Stomach (tissue), 9 donors: Measurements from ENCODE around the gene DNAH10. TPM values are rescaled to one million over a fixed set of nuclear protein-coding genes. Genes with fewer than 3 reads are reported as not detected.

ENCODE experiments used
- DNase-seq, 2 donors: peaks; one replicate each; pipeline versions ENCODE4 v3.0.0 to v3.0.0-alpha.2; 2013 to 2019
- H3K27ac ChIP-seq, 5 donors: fragments of 200-600 bp in 4 of 5; sonication (generic) in 4 of 5; one replicate each; pipeline ENCODE4 v1.5.1; 2013 to 2019; ENCODE audit warnings: mild to moderate bottlenecking in 1 of 5, moderate library complexity in 1 of 5
- H3K27me3 ChIP-seq, 3 donors: fragments of 200-600 bp; sonication (generic); one replicate each; pipeline ENCODE4 v1.5.1; 2017 to 2019; ENCODE audit warnings: mixed run types in 1 of 3
- H3K36me3 ChIP-seq, 4 donors: fragments of 200-600 bp; sonication (generic); 1 replicate in 3 of 4; 2 replicates in 1 of 4; pipeline ENCODE4 v1.5.1; 2016 to 2019
- H3K4me1 ChIP-seq, 4 donors: fragments of 200-600 bp; sonication (generic); one replicate each; pipeline ENCODE4 v1.5.1; 2016 to 2019
- H3K4me3 ChIP-seq, 4 donors: fragments of 200-600 bp; sonication (generic) in 3 of 4; one replicate each; pipeline ENCODE4 v1.5.1; 2016 to 2019; ENCODE audit warnings: mild to moderate bottlenecking in 1 of 4
- H3K9me3 ChIP-seq, 4 donors: fragments of 200-600 bp; sonication (generic); one replicate each; pipeline ENCODE4 v1.5.1; 2016 to 2019
- CTCF ChIP-seq, 7 experiments: fragments of 450-650 bp in 4 of 7; fragments of 200-600 bp in 3 of 7; sonication (generic) in 3 of 7; IDR thresholded peaks; one replicate each; pipeline ENCODE4 v1.5.1; 2016 to 2019; ENCODE audit warnings: antibody characterized with exemption in 7 of 7, control low read depth in 2 of 7, mild to moderate bottlenecking in 1 of 7
- EP300 ChIP-seq: sonication (generic); formaldehyde crosslinking; IDR thresholded peaks from one replicate; pipeline ENCODE4 v1.6.1; 2017; ENCODE audit warnings: antibody characterized with exemption
- POLR2A ChIP-seq, 4 donors: fragments of 450-650 bp; IDR thresholded peaks; one replicate each; pipeline ENCODE4 v1.6.1; 2016; ENCODE audit warnings: antibody characterized with exemption in 4 of 4, control low read depth in 2 of 4, mild to moderate bottlenecking in 1 of 4, moderate library complexity in 1 of 4
- POLR2AphosphoS5 ChIP-seq, 3 donors: sonication (generic); formaldehyde crosslinking; IDR thresholded peaks; one replicate each; pipeline ENCODE4 v1.6.1; 2016; ENCODE audit warnings: antibody characterized with exemption in 3 of 3
- WGBS, 5 donors: extraction: QIAGEN DNeasy Blood & Tissue Kit in 3 of 5; methylation state at CpG; one replicate each; pipeline versions ENCODE4 v1.1.5 to v1.1.7; 2013 to 2018; 5-methylcytosine and 5-hydroxymethylcytosine counted together
- intact Hi-C: fragments of 100-400 bp; cut with DNase I; formaldehyde crosslinking; loops from one replicate; pipeline ENCODE4 v1.15.1; 2023; ENCODE audit warnings: low total_unique reads
- polyA plus RNA-seq, 3 donors: library from polyadenylated mRNA; stranded (reverse); fragments of 200-250 nt; gene quantifications; one replicate each; pipeline ENCODE4 v1.2.3, GENCODE V29; 2013
- total RNA-seq, 5 donors: library from RNA; depleted of rRNA; stranded (reverse); fragments of >200 nt; gene quantifications; one replicate each; pipeline versions ENCODE4 v1.1.0 to v1.2.3, GENCODE V29; 2014 to 2016
- donor health status: healthy with polysubstance abuse.
- donor health status: Bipolar disorder and iron deficiency.
- donor health status: healthy.

Gene DNAH10
- total and polyA plus RNA-seq, 8 donors, result under 0.01 to 0.92 (median 0.15) TPM; not detected in 3

DNA sequence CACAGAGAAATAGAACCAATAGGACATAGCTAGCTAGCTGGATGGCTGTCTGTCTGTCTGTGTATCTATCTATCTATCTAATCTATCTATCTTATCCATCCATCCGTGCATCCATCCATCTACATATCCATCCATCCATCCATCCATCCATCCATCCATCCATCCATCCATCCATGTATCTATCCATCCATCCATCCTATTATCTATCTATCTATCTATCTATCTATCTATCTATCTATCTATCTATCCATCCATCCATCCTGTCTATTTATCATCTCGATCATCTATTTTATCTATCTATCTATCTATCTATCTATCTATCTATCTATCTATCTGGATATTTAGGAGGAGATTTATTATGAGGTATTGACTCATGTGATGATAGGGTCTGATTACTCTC is 84.9 kb downstream of the DNAH10 start:
- Histone ChIP-seq H3K27ac (no peak overlapping the region), H3K27me3 (peaks cover 0 to 11% (median 0%) of the 10 kb centered on the region in 3 donors), H3K4me3 (no peak overlapping the region), H3K4me1 (no peaks in the 10 kb centered on the region), H3K9me3 (no peaks in the 10 kb centered on the region), H3K36me3 (no peaks in the 10 kb centered on the region)
- intact Hi-C loops, result no loop called here
- DNase-seq, result no peak
- WGBS, 5 donors, result 81 to 95% (median 86%) methylated on average over 2 of the region's 2 CpGs
- TF ChIP-seq POLR2AphosphoS5 (IDR thresholded peaks at IDR 0.05), result no peak
- TF ChIP-seq CTCF (IDR thresholded peaks at IDR 0.05), result no peak
- TF ChIP-seq POLR2A (IDR thresholded peaks at IDR 0.05), result no peak
- no peak for TF ChIP-seq EP300

DNA sequence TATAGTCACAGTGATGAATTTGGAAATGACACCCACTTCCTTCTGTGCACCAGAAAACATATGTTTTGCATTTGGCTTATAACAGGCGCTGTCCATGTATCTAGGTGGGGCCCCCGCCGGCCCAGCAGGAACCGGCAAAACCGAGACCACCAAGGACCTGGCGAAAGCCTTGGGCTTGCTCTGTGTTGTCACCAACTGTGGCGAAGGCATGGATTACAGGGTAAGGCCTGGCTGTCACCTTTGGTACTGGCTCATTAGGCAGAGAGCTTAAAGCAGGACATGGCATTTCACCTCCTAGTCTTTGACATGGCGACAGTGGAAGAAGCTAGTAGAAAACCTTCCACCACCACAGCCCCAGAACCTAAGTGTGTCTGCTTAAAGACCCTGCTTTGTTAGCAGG is 85.8 kb downstream of the DNAH10 start:
- H3K4me3 ChIP-seq, result no peak overlapping the region
- H3K27ac ChIP-seq, result no peak overlapping the region
- TF ChIP-seq POLR2AphosphoS5 (IDR thresholded peaks at IDR 0.05), result no peak
- no peak for TF ChIP-seq POLR2A (IDR thresholded peaks at IDR 0.05)
- TF ChIP-seq CTCF (IDR thresholded peaks at IDR 0.05), result no peak
- no peak for TF ChIP-seq EP300
- no peaks in the 10 kb centered on the region for H3K4me1 ChIP-seq
- H3K36me3 ChIP-seq, result no peaks in the 10 kb centered on the region
- 92 to 100% (median 95%) methylated on average over 2 to 8 of the region's 8 CpGs for WGBS, 5 donors
- intact Hi-C loops, result no loop called here
- DNase-seq, result no peak
- H3K27me3 ChIP-seq, result peaks cover 0 to 10% (median 0%) of the 10 kb centered on the region in 3 donors
- H3K9me3 ChIP-seq, result no peaks in the 10 kb centered on the region

DNA sequence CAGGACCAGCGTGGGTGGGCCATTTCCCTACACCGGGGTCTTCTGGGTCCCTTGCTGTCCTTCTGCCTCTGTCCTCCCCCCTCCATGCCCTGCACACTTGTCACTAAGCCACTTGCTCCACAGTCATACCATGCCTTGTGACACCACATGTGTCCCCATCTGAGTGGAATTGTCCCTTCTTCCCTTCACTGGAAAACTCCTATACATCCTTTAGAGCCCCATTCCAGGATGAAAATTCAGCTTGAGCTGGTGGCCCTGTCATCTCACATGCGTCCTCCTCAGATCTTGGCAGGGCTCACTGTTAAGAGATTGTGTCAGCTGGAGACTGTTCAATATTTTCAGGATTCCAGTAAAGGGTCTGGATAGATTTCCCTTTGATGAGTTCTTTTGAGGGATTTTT is 87.4 kb downstream of the DNAH10 start:
- Histone ChIP-seq H3K36me3 (no peaks in the 10 kb centered on the region), H3K27me3 (peaks cover 0 to 8% (median 0%) of the 10 kb centered on the region in 3 donors), H3K27ac (no peak overlapping the region), H3K4me3 (no peak overlapping the region), H3K9me3 (no peaks in the 10 kb centered on the region), H3K4me1 (no peaks in the 10 kb centered on the region)
- no peak for TF ChIP-seq EP300
- no peak for TF ChIP-seq POLR2AphosphoS5 (IDR thresholded peaks at IDR 0.05)
- TF ChIP-seq CTCF (IDR thresholded peaks at IDR 0.05), result no peak
- no peak for TF ChIP-seq POLR2A (IDR thresholded peaks at IDR 0.05)
- no peak for DNase-seq
- intact Hi-C loops, result no loop called here
- 63 to 84% (median 70%) methylated on average over 3 of the region's 3 CpGs for WGBS, 5 donors

GRCh38 chr12:123850246-123851134 is 88.4 kb downstream of the DNAH10 start:
- intact Hi-C loops, result no loop called here
- no peak for DNase-seq

More at GRCh38 chr12:123850246-123851134, 88.4 kb downstream of the DNAH10 start:
- Histone ChIP-seq H3K27ac (no peak overlapping the region), H3K4me3 (no peak overlapping the region), H3K27me3 (peaks cover 0 to 18% (median 0%) of the 10 kb centered on the region in 3 donors), H3K4me1 (no peaks in the 10 kb centered on the region), H3K9me3 (no peaks in the 10 kb centered on the region), H3K36me3 (no peaks in the 10 kb centered on the region)
- TF ChIP-seq CTCF (IDR thresholded peaks at IDR 0.05) (no peak), POLR2AphosphoS5 (IDR thresholded peaks at IDR 0.05) (no peak), POLR2A (IDR thresholded peaks at IDR 0.05) (no peak), EP300 (no peak)
- 87 to 94% (median 89%) methylated on average over 31 to 34 of the region's 34 CpGs for WGBS, 5 donors
